NOMO-1 treated with dmso at 0.1 percent for 144 hours (cell line): ENCODE data around the gene OR52K2.
"Not testable (repeated sequence)": the region's sequence is repeated elsewhere in the genome, so short reads cannot be mapped to it uniquely, and the experiment has no call there.

Source experiments
- DNase-seq: peaks from one replicate; lab custom pipeline; 2025; ENCODE audit not compliant: unreplicated experiment; lab: John Stamatoyannopoulos, UW

Gene OR52K2

GRCh38 chr11:4479644-4480043, 30.5 kb downstream of the OR52K2 start:
- no peak for DNase-seq

- DNase-seq: no peak
Measured at GRCh38 chr11:4480577-4481239, 31.6 kb downstream of the OR52K2 start.

GRCh38 chr11:4481240-4481582, 32.1 kb downstream of the OR52K2 start:
- DNase-seq: no peak

- peak; percentile 26 for DNase-seq
Measured at GRCh38 chr11:4482445-4482844, 33.4 kb downstream of the OR52K2 start, which contains the start of gene OR52K1. OR52K1 (plus strand) TSS chr11:4482646; CDS start chr11:4488901, 6,255 bp downstream.

- no peak for DNase-seq
Measured at GRCh38 chr11:4484310-4484709, 35.2 kb downstream of the OR52K2 start.

GRCh38 chr11:4491405-4491804, 42.3 kb downstream of the OR52K2 start:
- DNase-seq: not testable (repeated sequence)

- DNase-seq: no peak
Measured at GRCh38 chr11:4491878-4492606, 42.9 kb downstream of the OR52K2 start.

- no peak for DNase-seq
Measured at GRCh38 chr11:4493480-4493818, 44.4 kb downstream of the OR52K2 start.

GRCh38 chr11:4495487-4495886, 46.4 kb downstream of the OR52K2 start:
- DNase-seq: no peak

GRCh38 chr11:4495986-4496385, 46.9 kb downstream of the OR52K2 start:
- no peak for DNase-seq

GRCh38 chr11:4496557-4497248, 47.6 kb downstream of the OR52K2 start:
- DNase-seq: no peak
